ENCODE results near the gene MUC3A. TPM values are rescaled to one million over a fixed set of nuclear protein-coding genes. Genes with fewer than 3 reads are reported as not detected.
"Not testable (repeated sequence)": the region's sequence is repeated elsewhere in the genome, so short reads cannot be mapped to it uniquely, and the experiment has no call there.

The MUC3A gene
- total and polyA plus RNA-seq, 2 of the 13 experiments (the other 11 are each of a cell fraction or from before 2014, with no cell fraction given) = 0.01 TPM; not detected in 1

GRCh38 chr7:100994671-100995070 lies 45.3 kb downstream of the MUC3A start:
- CTCF ChIA-PET (ENCODE audit: low intra/inter-chr PET ratio, low total read pairs); H3K9me3 ChIP-seq (ENCODE audit: low read length); ATAC-seq; BruUV-seq (replicated peaks); H3K4me1 ChIP-seq (ENCODE audit: insufficient read depth, low read length); H3K79me2 ChIP-seq (ENCODE audit: insufficient read depth, low read length); H3K4me3 ChIP-seq (replicated peaks in 1 of 3; ENCODE audit: insufficient read depth in 1 of 3, low read depth in 2 of 3, low read length in 3 of 3); H3K36me3 ChIP-seq (replicated peaks in 1 of 2; ENCODE audit: control insufficient read depth in 1 of 2, insufficient read depth in 2 of 2, low read length in 2 of 2); H2AFZ ChIP-seq (ENCODE audit: low read length); H3K4me2 ChIP-seq (ENCODE audit: low read depth, low read length); H4K20me1 ChIP-seq (ENCODE audit: insufficient read depth, low read length); FAIRE-seq; intact Hi-C loops (cut with micrococcal nuclease; ENCODE audit: unreplicated experiment); H3K27ac ChIP-seq (ENCODE audit: extremely low read length, insufficient read depth, low read length); in situ Hi-C loops (cut with HindIII; ENCODE audit: extremely low pct_ligation_motif_present, low pct_unique_long_range_greater_than_20kb); H3K9ac ChIP-seq (ENCODE audit: insufficient read depth, low read depth, low read length); DNase-seq (ENCODE audit: low spot score); POLR2A ChIA-PET: not testable (repeated sequence)
- H3K27me3 ChIP-seq (ENCODE audit: control insufficient read depth in 1 of 2, insufficient read depth in 2 of 2, low read length in 2 of 2) = peaks cover 0 to 25% of the 10 kb centered on the region in 2 experiments; a peak in 3 of 5 replicates
- WGBS (ENCODE audit: low lambda C conversion rate) = no CpG with 5 or more reads among the region's 9 CpGs

GRCh38 chr7:100998530-100998929 lies 49.2 kb downstream of the MUC3A start:
- H3K4me1 ChIP-seq (ENCODE audit: insufficient read depth, low read length); H4K20me1 ChIP-seq (ENCODE audit: insufficient read depth, low read length); in situ Hi-C loops (cut with HindIII; ENCODE audit: extremely low pct_ligation_motif_present, low pct_unique_long_range_greater_than_20kb); H3K4me2 ChIP-seq (ENCODE audit: low read depth, low read length); ATAC-seq; H3K36me3 ChIP-seq (replicated peaks in 1 of 2; ENCODE audit: control insufficient read depth in 1 of 2, insufficient read depth in 2 of 2, low read length in 2 of 2); H3K9ac ChIP-seq (ENCODE audit: insufficient read depth, low read depth, low read length); H3K79me2 ChIP-seq (ENCODE audit: insufficient read depth, low read length); H3K27ac ChIP-seq (ENCODE audit: extremely low read length, insufficient read depth, low read length); CTCF ChIA-PET (ENCODE audit: low intra/inter-chr PET ratio, low total read pairs); POLR2A ChIA-PET; intact Hi-C loops (cut with micrococcal nuclease; ENCODE audit: unreplicated experiment); DNase-seq (ENCODE audit: low spot score); H2AFZ ChIP-seq (ENCODE audit: low read length); FAIRE-seq; H3K9me3 ChIP-seq (ENCODE audit: low read length); H3K4me3 ChIP-seq (replicated peaks in 1 of 3; ENCODE audit: insufficient read depth in 1 of 3, low read depth in 2 of 3, low read length in 3 of 3); H3K27me3 ChIP-seq (ENCODE audit: control insufficient read depth in 1 of 2, insufficient read depth in 2 of 2, low read length in 2 of 2); BruUV-seq (replicated peaks): not testable (repeated sequence)
- WGBS (ENCODE audit: low lambda C conversion rate) = 29% methylated on average over 6 of the region's 10 CpGs

GRCh38 chr7:100999334-100999733 lies 50.0 kb downstream of the MUC3A start:
- DNase-seq (ENCODE audit: low spot score); H3K36me3 ChIP-seq (replicated peaks in 1 of 2; ENCODE audit: control insufficient read depth in 1 of 2, insufficient read depth in 2 of 2, low read length in 2 of 2); H2AFZ ChIP-seq (ENCODE audit: low read length); CTCF ChIA-PET (ENCODE audit: low intra/inter-chr PET ratio, low total read pairs); H3K79me2 ChIP-seq (ENCODE audit: insufficient read depth, low read length); H4K20me1 ChIP-seq (ENCODE audit: insufficient read depth, low read length); FAIRE-seq; H3K4me2 ChIP-seq (ENCODE audit: low read depth, low read length); BruUV-seq (replicated peaks); H3K9me3 ChIP-seq (ENCODE audit: low read length); intact Hi-C loops (cut with micrococcal nuclease; ENCODE audit: unreplicated experiment); H3K4me3 ChIP-seq (replicated peaks in 1 of 3; ENCODE audit: insufficient read depth in 1 of 3, low read depth in 2 of 3, low read length in 3 of 3); ATAC-seq; POLR2A ChIA-PET; H3K27me3 ChIP-seq (ENCODE audit: control insufficient read depth in 1 of 2, insufficient read depth in 2 of 2, low read length in 2 of 2); in situ Hi-C loops (cut with HindIII; ENCODE audit: extremely low pct_ligation_motif_present, low pct_unique_long_range_greater_than_20kb); H3K4me1 ChIP-seq (ENCODE audit: insufficient read depth, low read length); H3K27ac ChIP-seq (ENCODE audit: extremely low read length, insufficient read depth, low read length); H3K9ac ChIP-seq (ENCODE audit: insufficient read depth, low read depth, low read length): not testable (repeated sequence)
- no CpG with 5 or more reads among the region's 9 CpGs for WGBS (ENCODE audit: low lambda C conversion rate)

- H3K4me3 ChIP-seq (replicated peaks in 1 of 3; ENCODE audit: insufficient read depth in 1 of 3, low read depth in 2 of 3, low read length in 3 of 3); in situ Hi-C loops (cut with HindIII; ENCODE audit: extremely low pct_ligation_motif_present, low pct_unique_long_range_greater_than_20kb); H2AFZ ChIP-seq (ENCODE audit: low read length); POLR2A ChIA-PET; H3K27me3 ChIP-seq (ENCODE audit: control insufficient read depth in 1 of 2, insufficient read depth in 2 of 2, low read length in 2 of 2); DNase-seq (ENCODE audit: low spot score); BruUV-seq (replicated peaks); H3K79me2 ChIP-seq (ENCODE audit: insufficient read depth, low read length); H3K36me3 ChIP-seq (replicated peaks in 1 of 2; ENCODE audit: control insufficient read depth in 1 of 2, insufficient read depth in 2 of 2, low read length in 2 of 2); H3K27ac ChIP-seq (ENCODE audit: extremely low read length, insufficient read depth, low read length); H3K9ac ChIP-seq (ENCODE audit: insufficient read depth, low read depth, low read length); H3K4me1 ChIP-seq (ENCODE audit: insufficient read depth, low read length); intact Hi-C loops (cut with micrococcal nuclease; ENCODE audit: unreplicated experiment); ATAC-seq; H3K9me3 ChIP-seq (ENCODE audit: low read length); H3K4me2 ChIP-seq (ENCODE audit: low read depth, low read length); FAIRE-seq; CTCF ChIA-PET (ENCODE audit: low intra/inter-chr PET ratio, low total read pairs); H4K20me1 ChIP-seq (ENCODE audit: insufficient read depth, low read length): not testable (repeated sequence)
- 39% methylated on average over 10 of the region's 10 CpGs for WGBS (ENCODE audit: low lambda C conversion rate)
Measured at GRCh38 chr7:101000025-101000424, 50.7 kb downstream of the MUC3A start.

Measured in HepG2 (cell line).